SK-N-SH (cell line): Measurements from ENCODE around the gene FGF4. TPM values are rescaled to one million over a fixed set of nuclear protein-coding genes. Genes with fewer than 3 reads are reported as not detected.

Experiments used
- CTCF ChIA-PET: fragments of 300-600, 350-600 bp; formaldehyde crosslinking; extraction: SDS; loops from one replicate; lab custom pipeline; 2021; lab: Yijun Ruan, JAX
- POLR2A ChIA-PET: fragments of 350-600 bp; sonication (Branson Sonifier 250); formaldehyde crosslinking; extraction: SDS; loops from one replicate; lab custom pipeline; 2020; ENCODE audit warnings: antibody characterized with exemption, inconsistent platforms; lab: Yijun Ruan, JAX
- DNase-seq: peaks from one replicate; pipeline ENCODE4 v3.0.0; 2012
- H2AFZ ChIP-seq: fragments of 200-600 bp; sonication (generic); 2 replicates; pipeline ENCODE4 v1.8.1; 2016; ENCODE audit warnings: antibody characterized with exemption, mild to moderate bottlenecking, low read depth
- H3F3A ChIP-seq: fragments of 200-600 bp; sonication (generic); replicated peaks from 2 replicates; pipeline ENCODE3; 2016; ENCODE audit warnings: antibody characterized with exemption, mild to moderate bottlenecking; ENCODE audit not compliant: insufficient read depth
- H3K27ac ChIP-seq, 2 experiments: fragments of 200-500 bp in 1 of 2; fragments of 200-600 bp in 1 of 2; sonication (Bioruptor generic) in 1 of 2; sonication (generic), shearing (Covaris generic) in 1 of 2; 2 replicates each; pipeline versions ENCODE4 v1.5.1 to v1.6.1; 2014 to 2016; ENCODE audit warnings: low read depth in 2 of 2, inconsistent platforms in 1 of 2, low read length in 1 of 2, mild to moderate bottlenecking in 1 of 2, mixed read lengths in 1 of 2
- H3K27me3 ChIP-seq: fragments of 200-600 bp; sonication (generic), shearing (Covaris generic); 2 replicates; pipeline ENCODE4 v1.6.1; 2016; ENCODE audit warnings: mixed run types; ENCODE audit not compliant: insufficient read depth
- H3K36me3 ChIP-seq, 2 experiments: fragments of 200-500 bp in 1 of 2; fragments of 200-600 bp in 1 of 2; sonication (Bioruptor generic) in 1 of 2; sonication (generic) in 1 of 2; replicated peaks in 1 of 2; 2 replicates each; pipeline versions ENCODE3 to v1.5.1; 2014 to 2016; ENCODE audit warnings: low read length in 1 of 2, mild to moderate bottlenecking in 1 of 2; ENCODE audit not compliant: insufficient read depth in 2 of 2, control insufficient read depth in 1 of 2
- H3K4me1 ChIP-seq, 2 experiments: fragments of 200-500 bp in 1 of 2; fragments of 200-600 bp in 1 of 2; sonication (Bioruptor generic) in 1 of 2; sonication (generic), shearing (Covaris generic) in 1 of 2; 2 replicates each; pipeline versions ENCODE4 v1.5.1 to v1.6.1; 2014 to 2016; ENCODE audit warnings: low read depth in 1 of 2, low read length in 1 of 2, mixed run types in 1 of 2; ENCODE audit not compliant: insufficient read depth in 2 of 2, control insufficient read depth in 1 of 2
- H3K4me2 ChIP-seq: fragments of 200-600 bp; sonication (generic), shearing (Covaris generic); 2 replicates; pipeline ENCODE4 v1.6.1; 2017; ENCODE audit warnings: mixed run types
- H3K4me3 ChIP-seq, 2 experiments: fragments of 200-500 bp in 1 of 2; fragments of 200-600 bp in 1 of 2; sonication (Bioruptor generic) in 1 of 2; sonication (generic), shearing (Covaris generic) in 1 of 2; 2 replicates each; pipeline versions ENCODE4 v1.5.1 to v1.8.1; 2014 to 2016; ENCODE audit warnings: low read depth in 2 of 2, inconsistent platforms in 1 of 2, low read length in 1 of 2, mild to moderate bottlenecking in 1 of 2, mixed read lengths in 1 of 2, moderate library complexity in 1 of 2
- H3K79me2 ChIP-seq: fragments of 200-600 bp; sonication (generic); 2 replicates; pipeline ENCODE4 v1.8.1; 2017; ENCODE audit warnings: mild to moderate bottlenecking; ENCODE audit not compliant: insufficient read depth
- H3K9ac ChIP-seq: fragments of 200-600 bp; sonication (generic); 2 replicates; pipeline ENCODE4 v1.6.1; 2017; ENCODE audit warnings: mixed run types
- H3K9me2 ChIP-seq: fragments of 200-600 bp; sonication (generic); 2 replicates; pipeline ENCODE4 v1.6.1; 2017; ENCODE audit warnings: mixed run types
- H3K9me3 ChIP-seq: fragments of 200-600 bp; sonication (generic); 2 replicates; pipeline ENCODE4 v1.6.1; 2017; ENCODE audit warnings: mixed run types, mild to moderate bottlenecking, moderate library complexity
- H4K20me1 ChIP-seq: fragments of 200-600 bp; sonication (generic); 2 replicates; pipeline ENCODE4 v1.6.1; 2017; ENCODE audit warnings: mild to moderate bottlenecking, mixed run types; ENCODE audit not compliant: insufficient read depth
- CHD2 ChIP-seq: fragments of 150-350 bp; IDR thresholded peaks from 2 replicates; pipeline ENCODE4 v1.6.1; 2018; ENCODE audit warnings: low read length; ENCODE audit not compliant: partially characterized antibody
- CTCF ChIP-seq: fragments of 200-600 bp; sonication (generic); IDR thresholded peaks from 2 replicates; pipeline ENCODE4 v1.6.1; 2017; ENCODE audit warnings: antibody characterized with exemption, mild to moderate bottlenecking, moderate library complexity
- GABPA ChIP-seq: IDR thresholded peaks from 2 replicates; pipeline ENCODE4 v1.4.0; 2012; ENCODE audit warnings: low read depth, mild to moderate bottlenecking
- JUND ChIP-seq: IDR thresholded peaks from 2 replicates; pipeline ENCODE4 v1.4.0; 2012
- NFIC ChIP-seq: IDR thresholded peaks from 2 replicates; pipeline ENCODE4 v1.4.0; 2012; ENCODE audit warnings: borderline replicate concordance
- SMC3 ChIP-seq: IDR thresholded peaks from 2 replicates; pipeline ENCODE4 v1.6.1; 2012; ENCODE audit warnings: low read depth, low read length, improper control_type of control experiment
- TAF1 ChIP-seq: IDR thresholded peaks from 2 replicates; pipeline ENCODE4 v1.6.1; 2012; ENCODE audit warnings: low read depth, mild to moderate bottlenecking, low read length, moderate library complexity, borderline replicate concordance
- TCF12 ChIP-seq: IDR thresholded peaks from 2 replicates; pipeline ENCODE4 v1.4.0; 2012
- TEAD4 ChIP-seq: IDR thresholded peaks from 2 replicates; pipeline ENCODE4 v1.4.0; 2012; ENCODE audit warnings: mild to moderate bottlenecking, borderline replicate concordance; ENCODE audit not compliant: insufficient read depth
- YY1 ChIP-seq: IDR thresholded peaks from 2 replicates; pipeline ENCODE4 v1.4.0; 2012; ENCODE audit warnings: low read depth, mild to moderate bottlenecking
- ZBTB33 ChIP-seq: IDR thresholded peaks from 2 replicates; pipeline ENCODE4 v1.4.0; 2012; ENCODE audit warnings: low read depth, borderline replicate concordance
- WGBS: methylation state at CpG from one replicate; pipeline ENCODE4 v1.1.6; 2017; ENCODE audit warnings: low lambda C conversion rate; 5-methylcytosine and 5-hydroxymethylcytosine counted together
- polyA plus RNA-seq, 3 experiments: library from polyadenylated mRNA; depleted of rRNA; stranded (reverse); fragments of >200 nt; gene quantifications; 2 replicates each; pipeline ENCODE4 v1.2.3, GENCODE V29; 2012
- TF ChIP-seq, protein P1 (sequence below): fragments of 150-350 bp; IDR thresholded peaks from 2 replicates; pipeline ENCODE4 v1.6.1; 2016; ENCODE audit warnings: mild to moderate bottlenecking, low read depth, low read length

FGF4 gene
- polyA plus RNA-seq, 1 of the 3 experiments (the other 2 are of a cell fraction): not detected

- DNase-seq: no peak
- no peaks in the 10 kb centered on the region for H3K79me2 ChIP-seq
- H3K36me3 ChIP-seq: no peaks in the 10 kb centered on the region
- peaks cover 12% of the 10 kb centered on the region for H3K27me3 ChIP-seq
- TF ChIP-seq TEAD4 (no peak), CHD2 (no peak), JUND (no peak), GABPA (no peak)
- CTCF ChIA-PET: interaction anchor here (1.2 to 1.3 kb wide), 2 partner anchors 10 to 107 kb away, joined by 3 read pairs; no protein-coding TSS in a partner anchor
- H3K4me1 ChIP-seq: peaks cover 0 to 8% of the 10 kb centered on the region in 2 experiments; a peak in 1 of 4 replicates
- no peak overlapping the region for H2AFZ ChIP-seq
- 49% methylated on average over 3 of the region's 3 CpGs for WGBS
- no peak overlapping the region for H3K4me2 ChIP-seq
- no peak overlapping the region for H3K27ac ChIP-seq
- H3K4me3 ChIP-seq: no peak overlapping the region
- H3K9me2 ChIP-seq: no peaks in the 10 kb centered on the region
- no peaks in the 10 kb centered on the region for H3F3A ChIP-seq
- no peak overlapping the region for H3K9ac ChIP-seq
- H3K9me3 ChIP-seq: no peaks in the 10 kb centered on the region
- POLR2A ChIA-PET: no interaction called here
- H4K20me1 ChIP-seq: no peaks in the 10 kb centered on the region
Observed at GRCh38 chr11:69811431-69811830, 36.3 kb upstream of the FGF4 start.

- H3K27ac ChIP-seq: no peak overlapping the region
- no peak for DNase-seq
- H3K79me2 ChIP-seq: no peaks in the 10 kb centered on the region
- H3K27me3 ChIP-seq: peaks cover 3% of the 10 kb centered on the region; the same call in 1 of the 2 replicates
- H3K9me2 ChIP-seq: no peaks in the 10 kb centered on the region
- ChIA-PET CTCF (interaction anchor here (0.8 to 0.9 kb wide), 2 partner anchors 9 kb away, joined by 3 to 4 read pairs; no protein-coding TSS in a partner anchor), POLR2A (interaction anchor here (0.7 kb wide), 1 partner anchor 22 kb away, joined by 3 read pairs; no protein-coding TSS in a partner anchor)
- H3K36me3 ChIP-seq: no peaks in the 10 kb centered on the region
- H3K4me1 ChIP-seq: peaks cover 0 to 8% of the 10 kb centered on the region in 2 experiments; a peak in 1 of 4 replicates
- H3K9me3 ChIP-seq: no peaks in the 10 kb centered on the region
- H2AFZ ChIP-seq: no peak overlapping the region
- H3K4me3 ChIP-seq: no peak overlapping the region
- no peak overlapping the region for H3K4me2 ChIP-seq
- no peak for TF ChIP-seq CHD2
- no peak for TF ChIP-seq TCF12
- no peak for TF ChIP-seq YY1
- no peak for TF ChIP-seq CTCF
- no peak for TF ChIP-seq ZBTB33
- no peak for TF ChIP-seq SMC3
- no peak for TF ChIP-seq TAF1
- TF ChIP-seq NFIC: no peak
- TF ChIP-seq, protein P1, sequence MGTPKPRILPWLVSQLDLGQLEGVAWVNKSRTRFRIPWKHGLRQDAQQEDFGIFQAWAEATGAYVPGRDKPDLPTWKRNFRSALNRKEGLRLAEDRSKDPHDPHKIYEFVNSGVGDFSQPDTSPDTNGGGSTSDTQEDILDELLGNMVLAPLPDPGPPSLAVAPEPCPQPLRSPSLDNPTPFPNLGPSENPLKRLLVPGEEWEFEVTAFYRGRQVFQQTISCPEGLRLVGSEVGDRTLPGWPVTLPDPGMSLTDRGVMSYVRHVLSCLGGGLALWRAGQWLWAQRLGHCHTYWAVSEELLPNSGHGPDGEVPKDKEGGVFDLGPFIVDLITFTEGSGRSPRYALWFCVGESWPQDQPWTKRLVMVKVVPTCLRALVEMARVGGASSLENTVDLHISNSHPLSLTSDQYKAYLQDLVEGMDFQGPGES: no peak
- 54% methylated on average over 8 of the region's 39 CpGs for WGBS
- H3F3A ChIP-seq: no peaks in the 10 kb centered on the region
- no peak overlapping the region for H3K9ac ChIP-seq
- H4K20me1 ChIP-seq: no peaks in the 10 kb centered on the region
Observed at GRCh38 chr11:69810289-69811118, 35.4 kb upstream of the FGF4 start.
